ENCODE measurements around the gene SLC37A4. TPM values are rescaled to one million over a fixed set of nuclear protein-coding genes. Genes with fewer than 3 reads are reported as not detected.

The SLC37A4 gene
- 44.0 TPM for polyA plus RNA-seq (2013, experiment 1 of 2)
- 44.3 TPM for polyA plus RNA-seq (2013, experiment 2 of 2)

DNA sequence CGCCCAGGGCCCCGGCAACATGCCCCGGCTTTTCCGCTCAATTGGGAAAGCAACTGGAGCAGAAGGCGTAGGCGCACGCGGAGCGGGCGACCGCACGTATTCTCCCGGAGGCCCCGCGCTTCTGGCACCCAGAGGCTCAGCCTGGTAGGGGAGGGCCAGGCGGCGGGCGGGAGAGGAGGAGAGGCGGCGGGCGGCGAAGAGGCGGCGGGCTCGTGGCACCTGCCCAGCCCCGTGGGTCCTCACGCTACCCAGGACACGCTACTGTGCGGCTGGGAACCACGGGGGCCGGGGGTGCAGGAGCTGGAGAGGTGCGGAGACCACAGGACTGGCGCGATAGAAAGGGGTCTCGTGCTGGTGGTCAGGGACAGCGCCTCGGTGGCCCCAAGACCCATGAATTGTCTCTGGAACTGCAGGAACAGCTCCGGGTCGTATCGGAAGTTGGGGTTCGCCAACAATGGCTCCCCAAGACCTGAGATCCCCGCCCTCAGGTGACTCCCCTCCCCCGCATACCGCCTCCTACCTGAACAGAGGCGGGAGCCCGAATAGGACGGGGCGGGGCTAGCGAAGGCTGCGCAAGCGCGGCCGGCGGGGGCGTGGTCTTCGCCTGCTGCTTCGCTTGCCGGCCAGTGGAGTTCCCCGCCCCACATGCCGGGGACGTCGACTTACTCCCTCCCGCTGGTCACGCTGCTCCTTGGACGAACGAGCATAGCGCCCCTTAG lies at the start of gene SLC37A4:
Gene SLC37A4, minus strand, starts transcription at position 549 of the 719 bp plus-strand sequence.
- H3K9ac ChIP-seq (ENCODE audit: low read depth, low read length, poor library complexity): peak within 1 kb of the TSS; percentile 98
- peak within 1 kb of the TSS; percentile 88 to 89 for H3K4me3 ChIP-seq (ENCODE audit: low read length in 2 of 2)
- H3K18ac ChIP-seq (ENCODE audit: low read length): peak within 1 kb of the TSS; percentile 94
- peak within 1 kb of the TSS; percentile 88 for H3K4me2 ChIP-seq (ENCODE audit: insufficient read depth, low read length, poor library complexity, severe bottlenecking)
- no peak within 1 kb of the TSS for H3K4ac ChIP-seq (ENCODE audit: low read length)
- no CpG with 5 or more reads among the region's 67 CpGs for WGBS, 2 donors (ENCODE audit: extremely low coverage in 2 of 2, insufficient read length in 2 of 2, insufficient replicate concordance in 1 of 2)
- no peak within 1 kb of the TSS for H4K91ac ChIP-seq (ENCODE audit: low read depth, low read length, poor library complexity)
- H4K8ac ChIP-seq (ENCODE audit: low read depth, low read length): no peak within 1 kb of the TSS
- peak within 1 kb of the TSS; percentile 28 for H3K27ac ChIP-seq (replicated peaks; ENCODE audit: low read length)
- H3K9me3 ChIP-seq (replicated peaks in 1 of 2; ENCODE audit: control insufficient read depth in 2 of 2, insufficient read depth in 1 of 2, low read depth in 1 of 2, low read length in 2 of 2): no peaks in the 10 kb centered on the region
- peak within 1 kb of the TSS; percentile 22 for H2BK120ac ChIP-seq (ENCODE audit: low read depth, low read length)
- peaks cover 19% of the 10 kb centered on the region for H3K79me1 ChIP-seq (ENCODE audit: low read depth, low read length)
- no peaks in the 10 kb centered on the region for H3K27me3 ChIP-seq (ENCODE audit: control insufficient read depth in 3 of 3, insufficient read depth in 3 of 3, low read depth in 1 of 3, low read length in 3 of 3)
- peak within 1 kb of the TSS; percentile 82 for H2AK5ac ChIP-seq (ENCODE audit: low read depth, low read length)
- H3K36me3 ChIP-seq (replicated peaks in 1 of 2; ENCODE audit: control insufficient read depth in 2 of 2, insufficient read depth in 2 of 2, low read length in 2 of 2): peaks cover 28 to 37% of the 10 kb centered on the region in 2 donors
- H2BK15ac ChIP-seq (ENCODE audit: low read length): peak within 1 kb of the TSS; percentile 81
- peak within 1 kb of the TSS; percentile 92 for H3K23ac ChIP-seq (ENCODE audit: low read depth, low read length, poor library complexity)
- peak within 1 kb of the TSS; percentile 97 for H2AFZ ChIP-seq (ENCODE audit: low read length)
- H3K4me1 ChIP-seq (ENCODE audit: control insufficient read depth in 2 of 2, insufficient read depth in 1 of 2, low read depth in 1 of 2, low read length in 2 of 2): peaks cover 6 to 12% of the 10 kb centered on the region in 2 donors
- peak within 1 kb of the TSS; percentile 60 for H2BK5ac ChIP-seq (ENCODE audit: low read length)
- peak within 1 kb of the TSS; percentile 85 for H2BK12ac ChIP-seq (ENCODE audit: low read length)
- peak; percentile 93 for DNase-seq (ENCODE audit: low spot score)
- H3K14ac ChIP-seq (ENCODE audit: low read length): no peak within 1 kb of the TSS

- DNase-seq (ENCODE audit: low spot score): no peak
- H2BK5ac ChIP-seq (ENCODE audit: low read length): no peak overlapping the region
- no peak overlapping the region for H2AK5ac ChIP-seq (ENCODE audit: low read depth, low read length)
- no peaks in the 10 kb centered on the region for H3K9me3 ChIP-seq (replicated peaks in 1 of 2; ENCODE audit: control insufficient read depth in 2 of 2, insufficient read depth in 1 of 2, low read depth in 1 of 2, low read length in 2 of 2)
- no peaks in the 10 kb centered on the region for H3K27me3 ChIP-seq (ENCODE audit: control insufficient read depth in 3 of 3, insufficient read depth in 3 of 3, low read depth in 1 of 3, low read length in 3 of 3)
- H2AFZ ChIP-seq (ENCODE audit: low read length): no peak overlapping the region
- no peak overlapping the region for H3K27ac ChIP-seq (replicated peaks; ENCODE audit: low read length)
- H3K4me2 ChIP-seq (ENCODE audit: insufficient read depth, low read length, poor library complexity, severe bottlenecking): no peak overlapping the region
- no peak overlapping the region for H2BK120ac ChIP-seq (ENCODE audit: low read depth, low read length)
- no peaks in the 10 kb centered on the region for H3K4me1 ChIP-seq (ENCODE audit: control insufficient read depth in 2 of 2, insufficient read depth in 1 of 2, low read depth in 1 of 2, low read length in 2 of 2)
- no peak overlapping the region for H3K14ac ChIP-seq (ENCODE audit: low read length)
- no peak overlapping the region for H3K23ac ChIP-seq (ENCODE audit: low read depth, low read length, poor library complexity)
- no peak overlapping the region for H2BK15ac ChIP-seq (ENCODE audit: low read length)
- H4K91ac ChIP-seq (ENCODE audit: low read depth, low read length, poor library complexity): no peak overlapping the region
- no peak overlapping the region for H2BK12ac ChIP-seq (ENCODE audit: low read length)
- peak overlapping the region; percentile 73 for H3K9ac ChIP-seq (ENCODE audit: low read depth, low read length, poor library complexity)
- no peak overlapping the region for H3K4me3 ChIP-seq (ENCODE audit: low read length in 2 of 2)
- no peak overlapping the region for H4K8ac ChIP-seq (ENCODE audit: low read depth, low read length)
- H3K18ac ChIP-seq (ENCODE audit: low read length): no peak overlapping the region
- H3K4ac ChIP-seq (ENCODE audit: low read length): no peak overlapping the region
- H3K79me1 ChIP-seq (ENCODE audit: low read depth, low read length): no peaks in the 10 kb centered on the region
- no CpG with 5 or more reads among the region's 19 CpGs for WGBS, 2 donors (ENCODE audit: extremely low coverage in 2 of 2, insufficient read length in 2 of 2, insufficient replicate concordance in 1 of 2)
- H3K36me3 ChIP-seq (replicated peaks in 1 of 2; ENCODE audit: control insufficient read depth in 2 of 2, insufficient read depth in 2 of 2, low read length in 2 of 2): peaks cover 35 to 72% of the 10 kb centered on the region in 2 donors
Measured at GRCh38 chr11:119078675-119079420, 48.2 kb upstream of the SLC37A4 start.

DNA sequence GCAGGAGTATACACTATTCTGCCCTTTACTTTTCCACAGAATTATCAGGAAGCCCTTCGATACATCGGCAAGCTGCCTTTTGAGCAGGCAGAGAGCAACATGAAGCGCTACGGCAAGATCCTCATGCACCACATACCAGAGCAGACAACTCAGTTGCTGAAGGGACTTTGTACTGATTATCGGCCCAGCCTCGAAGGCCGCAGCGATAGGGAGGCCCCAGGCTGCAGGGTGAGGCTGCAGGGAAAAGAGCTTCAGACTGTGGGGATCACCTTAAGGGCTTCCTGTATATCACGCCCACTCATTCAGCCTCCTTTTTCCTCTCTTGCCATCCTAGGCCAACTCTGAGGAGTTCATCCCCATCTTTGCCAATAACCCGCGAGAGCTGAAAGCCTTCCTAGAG lies 47.2 kb upstream of the SLC37A4 start:
- no peak for DNase-seq (ENCODE audit: low spot score)
- H2BK5ac ChIP-seq (ENCODE audit: low read length): no peak overlapping the region
- no peak overlapping the region for H3K4me3 ChIP-seq (ENCODE audit: low read length in 2 of 2)
- no peak overlapping the region for H4K91ac ChIP-seq (ENCODE audit: low read depth, low read length, poor library complexity)
- no peak overlapping the region for H3K23ac ChIP-seq (ENCODE audit: low read depth, low read length, poor library complexity)
- no peak overlapping the region for H4K8ac ChIP-seq (ENCODE audit: low read depth, low read length)
- H3K9ac ChIP-seq (ENCODE audit: low read depth, low read length, poor library complexity): no peak overlapping the region
- H3K9me3 ChIP-seq (replicated peaks in 1 of 2; ENCODE audit: control insufficient read depth in 2 of 2, insufficient read depth in 1 of 2, low read depth in 1 of 2, low read length in 2 of 2): no peaks in the 10 kb centered on the region
- no peaks in the 10 kb centered on the region for H3K4me1 ChIP-seq (ENCODE audit: control insufficient read depth in 2 of 2, insufficient read depth in 1 of 2, low read depth in 1 of 2, low read length in 2 of 2)
- no peaks in the 10 kb centered on the region for H3K27me3 ChIP-seq (ENCODE audit: control insufficient read depth in 3 of 3, insufficient read depth in 3 of 3, low read depth in 1 of 3, low read length in 3 of 3)
- no peak overlapping the region for H2AFZ ChIP-seq (ENCODE audit: low read length)
- no peak overlapping the region for H3K4me2 ChIP-seq (ENCODE audit: insufficient read depth, low read length, poor library complexity, severe bottlenecking)
- no CpG with 5 or more reads among the region's 11 CpGs for WGBS, 2 donors (ENCODE audit: extremely low coverage in 2 of 2, insufficient read length in 2 of 2, insufficient replicate concordance in 1 of 2)
- no peak overlapping the region for H3K4ac ChIP-seq (ENCODE audit: low read length)
- H2BK120ac ChIP-seq (ENCODE audit: low read depth, low read length): no peak overlapping the region
- no peak overlapping the region for H3K18ac ChIP-seq (ENCODE audit: low read length)
- peaks cover 43 to 82% of the 10 kb centered on the region in 2 donors for H3K36me3 ChIP-seq (replicated peaks in 1 of 2; ENCODE audit: control insufficient read depth in 2 of 2, insufficient read depth in 2 of 2, low read length in 2 of 2)
- H3K27ac ChIP-seq (replicated peaks; ENCODE audit: low read length): no peak overlapping the region
- no peak overlapping the region for H3K14ac ChIP-seq (ENCODE audit: low read length)
- H2BK15ac ChIP-seq (ENCODE audit: low read length): no peak overlapping the region
- no peak overlapping the region for H2BK12ac ChIP-seq (ENCODE audit: low read length)
- H3K79me1 ChIP-seq (ENCODE audit: low read depth, low read length): no peaks in the 10 kb centered on the region
- no peak overlapping the region for H2AK5ac ChIP-seq (ENCODE audit: low read depth, low read length)
